Measurements from ENCODE around the gene FAM13A. TPM values are rescaled to one million over a fixed set of nuclear protein-coding genes. Genes with fewer than 3 reads are reported as not detected.

The FAM13A gene
- total and polyA plus RNA-seq, 2 of the 13 experiments (the other 11 are each of a cell fraction or from before 2014, with no cell fraction given) = 1.2 to 36.2 TPM

DNA sequence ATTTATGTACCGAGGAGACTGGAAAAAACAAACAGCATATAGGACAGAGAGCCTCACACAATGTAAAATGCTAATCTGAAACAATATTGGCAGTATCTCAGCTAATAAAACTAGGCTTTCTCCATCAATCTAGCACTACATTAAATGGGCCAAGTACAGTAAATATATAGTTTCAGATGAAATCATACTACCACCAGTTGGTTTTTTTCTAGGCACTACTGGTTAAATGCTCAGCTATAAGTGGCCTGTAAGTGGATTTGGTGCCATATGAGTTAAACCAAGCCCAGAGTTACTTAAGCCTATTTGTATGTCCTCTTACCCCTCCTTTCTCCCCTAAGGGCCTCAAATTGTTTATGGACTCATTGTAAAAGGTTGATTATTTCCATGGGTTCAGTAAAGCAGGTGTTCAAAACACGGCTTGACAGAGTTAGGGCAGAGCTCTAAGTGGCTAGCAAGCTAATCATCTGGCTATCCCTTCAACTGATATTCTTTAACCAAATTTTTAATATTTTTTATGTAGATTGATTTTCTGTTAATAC, 57.5 kb downstream of the FAM13A start (continued):
- TF ChIP-seq NFRKB (IDR thresholded peaks at IDR 0.05) (no peak), ZNF550 (CRISPR knock-in tag; IDR thresholded peaks at IDR 0.05; ENCODE audit: borderline replicate concordance) (no peak), ZNF441 (CRISPR knock-in tag; IDR thresholded peaks at IDR 0.05; ENCODE audit: borderline replicate concordance) (no peak), NPAS2 (CRISPR knock-in tag; IDR thresholded peaks at IDR 0.05; ENCODE audit: borderline replicate concordance) (no peak), TOE1 (CRISPR knock-in tag; IDR thresholded peaks at IDR 0.05) (no peak)

DNA sequence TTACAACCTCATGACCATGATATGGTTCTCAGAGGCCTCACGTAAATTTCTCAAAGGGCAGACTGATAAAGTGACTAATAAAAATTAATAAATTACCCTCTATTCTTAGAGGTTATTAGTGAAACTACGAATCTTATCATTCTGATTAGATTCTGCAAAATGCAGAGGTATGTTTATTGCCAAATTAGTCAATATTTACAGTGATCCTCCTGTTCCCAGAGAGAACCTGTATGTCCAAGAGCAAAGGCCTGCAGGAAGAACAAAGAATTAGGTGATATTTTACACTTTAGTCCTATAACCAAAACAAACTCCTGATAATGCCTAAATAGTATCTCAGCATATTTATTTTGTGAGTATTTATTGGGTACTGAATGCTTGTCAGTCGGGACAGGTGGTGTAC, 58.1 kb downstream of the FAM13A start:
- 33% methylated on average over 3 of the region's 3 CpGs for WGBS (ENCODE audit: low lambda C conversion rate)
- H3K9me3 ChIP-seq (ENCODE audit: low read length) = no peaks in the 10 kb centered on the region
- H3K4me2 ChIP-seq (ENCODE audit: low read depth, low read length) = no peak overlapping the region
- H3K79me2 ChIP-seq (ENCODE audit: insufficient read depth, low read length) = no peaks in the 10 kb centered on the region
- H3K27me3 ChIP-seq (ENCODE audit: control insufficient read depth in 1 of 2, insufficient read depth in 2 of 2, low read length in 2 of 2) = no peaks in the 10 kb centered on the region
- H3K27ac ChIP-seq (ENCODE audit: extremely low read length, insufficient read depth, low read length) = no peak overlapping the region
- ChIA-PET POLR2A (no interaction called here), CTCF (ENCODE audit: low intra/inter-chr PET ratio, low total read pairs) (no interaction called here)
- ATAC-seq (no peak), FAIRE-seq (no peak), DNase-seq (ENCODE audit: low spot score) (no peak)
- H3K9ac ChIP-seq (ENCODE audit: insufficient read depth, low read depth, low read length) = no peak overlapping the region
- intact Hi-C loops (cut with micrococcal nuclease; ENCODE audit: unreplicated experiment) (no loop called here), in situ Hi-C loops (cut with HindIII; ENCODE audit: extremely low pct_ligation_motif_present, low pct_unique_long_range_greater_than_20kb) (no loop called here)
- no peak overlapping the region for H3K4me3 ChIP-seq (replicated peaks in 1 of 3; ENCODE audit: insufficient read depth in 1 of 3, low read depth in 2 of 3, low read length in 3 of 3)
- no peaks in the 10 kb centered on the region for H4K20me1 ChIP-seq (ENCODE audit: insufficient read depth, low read length)
- no peak overlapping the region for H2AFZ ChIP-seq (ENCODE audit: low read length)
- no peaks in the 10 kb centered on the region for H3K36me3 ChIP-seq (replicated peaks in 1 of 2; ENCODE audit: control insufficient read depth in 1 of 2, insufficient read depth in 2 of 2, low read length in 2 of 2)
- H3K4me1 ChIP-seq (ENCODE audit: insufficient read depth, low read length) = peaks cover 25% of the 10 kb centered on the region
- no peak for TF ChIP-seq ZNF614 (CRISPR knock-in tag; IDR thresholded peaks at IDR 0.05; ENCODE audit: borderline replicate concordance)
- TF ChIP-seq ZBTB34 (CRISPR knock-in tag; IDR thresholded peaks at IDR 0.05) = no peak
- no peak for TF ChIP-seq HBP1 (CRISPR knock-in tag; IDR thresholded peaks at IDR 0.05; ENCODE audit: low read depth)
- no peak for TF ChIP-seq ZSCAN21 (CRISPR knock-in tag; IDR thresholded peaks at IDR 0.05; ENCODE audit: borderline replicate concordance)
- no peak for TF ChIP-seq GPN1 (CRISPR knock-in tag; IDR thresholded peaks at IDR 0.05; ENCODE audit: borderline replicate concordance)
- TF ChIP-seq, protein P1, sequence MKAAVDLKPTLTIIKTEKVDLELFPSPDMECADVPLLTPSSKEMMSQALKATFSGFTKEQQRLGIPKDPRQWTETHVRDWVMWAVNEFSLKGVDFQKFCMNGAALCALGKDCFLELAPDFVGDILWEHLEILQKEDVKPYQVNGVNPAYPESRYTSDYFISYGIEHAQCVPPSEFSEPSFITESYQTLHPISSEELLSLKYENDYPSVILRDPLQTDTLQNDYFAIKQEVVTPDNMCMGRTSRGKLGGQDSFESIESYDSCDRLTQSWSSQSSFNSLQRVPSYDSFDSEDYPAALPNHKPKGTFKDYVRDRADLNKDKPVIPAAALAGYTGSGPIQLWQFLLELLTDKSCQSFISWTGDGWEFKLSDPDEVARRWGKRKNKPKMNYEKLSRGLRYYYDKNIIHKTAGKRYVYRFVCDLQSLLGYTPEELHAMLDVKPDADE (CRISPR knock-in tag; IDR thresholded peaks at IDR 0.05) = no peak
- TF ChIP-seq HNF4A (CRISPR knock-in tag; IDR thresholded peaks at IDR 0.05) = no peak
- no peak for TF ChIP-seq GABPB1 (CRISPR knock-in tag; IDR thresholded peaks at IDR 0.05)
- no peak for TF ChIP-seq ZNF383 (CRISPR knock-in tag; IDR thresholded peaks at IDR 0.05; ENCODE audit: borderline replicate concordance)
- TF ChIP-seq ZFP62 (CRISPR knock-in tag; IDR thresholded peaks at IDR 0.05) = no peak
- TF ChIP-seq FUBP1 (CRISPR knock-in tag; IDR thresholded peaks at IDR 0.05; ENCODE audit: borderline replicate concordance) = no peak
- TF ChIP-seq ZBTB3 (CRISPR knock-in tag; IDR thresholded peaks at IDR 0.05; ENCODE audit: borderline replicate concordance, low read depth) = no peak
- TF ChIP-seq NPAS2 (CRISPR knock-in tag; IDR thresholded peaks at IDR 0.05; ENCODE audit: borderline replicate concordance) = no peak
- no TSS peak for BruUV-seq (replicated peaks)
